ENCODE results near the gene GTSE1. TPM values are rescaled to one million over a fixed set of nuclear protein-coding genes. Genes with fewer than 3 reads are reported as not detected.

GTSE1 gene
- total RNA-seq, 1 experiment from 2014 or later: 20.6 TPM

DNA sequence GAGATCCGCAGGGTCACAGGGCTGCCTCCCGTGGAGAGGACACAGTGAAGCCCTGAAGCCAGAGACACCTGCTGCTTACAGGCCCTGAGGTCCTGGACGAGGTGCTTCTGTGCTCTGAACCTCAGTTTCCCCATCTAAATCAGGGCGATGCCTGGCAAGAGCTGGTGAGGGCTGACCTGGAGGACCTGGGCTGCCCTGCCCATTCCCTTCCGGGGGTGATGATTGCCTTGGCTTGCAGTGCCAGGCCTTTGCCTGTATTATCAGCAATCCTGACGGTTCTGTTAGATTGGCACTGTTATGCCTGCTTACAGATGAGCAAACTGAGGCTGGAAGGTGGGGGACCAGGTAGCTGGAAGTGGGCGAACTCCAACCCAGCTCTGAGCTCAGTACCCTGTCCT, 7.8 kb upstream of the GTSE1 start:
- Histone ChIP-seq H4K20me1 (ENCODE audit: low read length) (no peaks in the 10 kb centered on the region), H3K9me2 (replicated peaks; ENCODE audit: low read length) (no peaks in the 10 kb centered on the region), H3K9me3 (ENCODE audit: low read length) (no peaks in the 10 kb centered on the region), H3K27ac (ENCODE audit: low read length) (no peak overlapping the region), H2AFZ (ENCODE audit: low read length) (no peak overlapping the region), H3K4me2 (ENCODE audit: low read length) (no peak overlapping the region), H3K9ac (ENCODE audit: low read length) (no peak overlapping the region), H3F3A (ENCODE audit: low read length, unreplicated experiment) (no peaks in the 10 kb centered on the region), H3K79me2 (ENCODE audit: low read length) (no peaks in the 10 kb centered on the region), H3K4me3 (ENCODE audit: low read length) (no peak overlapping the region), H3K36me3 (ENCODE audit: low read depth, low read length) (no peaks in the 10 kb centered on the region; the same call in 1 of the 2 replicates), H3K4me1 (ENCODE audit: insufficient read depth, low read length) (no peaks in the 10 kb centered on the region), H3K27me3 (ENCODE audit: low read length) (no peaks in the 10 kb centered on the region)
- TF ChIP-seq, protein P1, sequence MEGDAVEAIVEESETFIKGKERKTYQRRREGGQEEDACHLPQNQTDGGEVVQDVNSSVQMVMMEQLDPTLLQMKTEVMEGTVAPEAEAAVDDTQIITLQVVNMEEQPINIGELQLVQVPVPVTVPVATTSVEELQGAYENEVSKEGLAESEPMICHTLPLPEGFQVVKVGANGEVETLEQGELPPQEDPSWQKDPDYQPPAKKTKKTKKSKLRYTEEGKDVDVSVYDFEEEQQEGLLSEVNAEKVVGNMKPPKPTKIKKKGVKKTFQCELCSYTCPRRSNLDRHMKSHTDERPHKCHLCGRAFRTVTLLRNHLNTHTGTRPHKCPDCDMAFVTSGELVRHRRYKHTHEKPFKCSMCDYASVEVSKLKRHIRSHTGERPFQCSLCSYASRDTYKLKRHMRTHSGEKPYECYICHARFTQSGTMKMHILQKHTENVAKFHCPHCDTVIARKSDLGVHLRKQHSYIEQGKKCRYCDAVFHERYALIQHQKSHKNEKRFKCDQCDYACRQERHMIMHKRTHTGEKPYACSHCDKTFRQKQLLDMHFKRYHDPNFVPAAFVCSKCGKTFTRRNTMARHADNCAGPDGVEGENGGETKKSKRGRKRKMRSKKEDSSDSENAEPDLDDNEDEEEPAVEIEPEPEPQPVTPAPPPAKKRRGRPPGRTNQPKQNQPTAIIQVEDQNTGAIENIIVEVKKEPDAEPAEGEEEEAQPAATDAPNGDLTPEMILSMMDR (conservative IDR thresholded peaks at IDR 0.05; ENCODE audit: low read depth, low read length): no peak
- TF ChIP-seq EZH2phosphoT487 (IDR thresholded peaks at IDR 0.05; ENCODE audit: borderline replicate concordance, low read length): no peak
- TF ChIP-seq EZH2 (IDR thresholded peaks at IDR 0.05; ENCODE audit: low read length, unreplicated experiment): no peak
- intact Hi-C loops (cut with micrococcal nuclease): no loop called here
- ChIA-PET POLR2A (ENCODE audit: unreplicated experiment) (no interaction called here), CTCF (no interaction called here)
- BruUV-seq (replicated peaks): no TSS peak
- no peak for DNase-seq
- ATAC-seq: no peak

- Histone ChIP-seq H2AFZ (ENCODE audit: low read length) (no peak overlapping the region), H3K79me2 (ENCODE audit: low read length) (no peaks in the 10 kb centered on the region), H3K9me2 (replicated peaks; ENCODE audit: low read length) (no peaks in the 10 kb centered on the region), H3K4me2 (ENCODE audit: low read length) (no peak overlapping the region), H4K20me1 (ENCODE audit: low read length) (no peaks in the 10 kb centered on the region), H3F3A (ENCODE audit: low read length, unreplicated experiment) (no peaks in the 10 kb centered on the region), H3K4me1 (ENCODE audit: insufficient read depth, low read length) (no peaks in the 10 kb centered on the region), H3K9me3 (ENCODE audit: low read length) (no peaks in the 10 kb centered on the region), H3K27ac (ENCODE audit: low read length) (no peak overlapping the region), H3K9ac (ENCODE audit: low read length) (no peak overlapping the region), H3K36me3 (ENCODE audit: low read depth, low read length) (no peaks in the 10 kb centered on the region), H3K27me3 (ENCODE audit: low read length) (no peaks in the 10 kb centered on the region), H3K4me3 (ENCODE audit: low read length) (no peak overlapping the region)
- CTCF ChIA-PET: no interaction called here
- no TSS peak for BruUV-seq (replicated peaks)
- no peak for TF ChIP-seq EZH2phosphoT487 (IDR thresholded peaks at IDR 0.05; ENCODE audit: borderline replicate concordance, low read length)
- TF ChIP-seq, protein P1 (conservative IDR thresholded peaks at IDR 0.05; ENCODE audit: low read depth, low read length): no peak
- no peak for TF ChIP-seq EZH2 (IDR thresholded peaks at IDR 0.05; ENCODE audit: low read length, unreplicated experiment)
- no peak for DNase-seq
- POLR2A ChIA-PET (ENCODE audit: unreplicated experiment): no interaction called here
- no peak for ATAC-seq
- intact Hi-C loops (cut with micrococcal nuclease): no loop called here
These were observed 7.3 kb upstream of the GTSE1 start for GRCh38 chr22:46289244-46289891.

GRCh38 chr22:46290121-46290842, 6.4 kb upstream of the GTSE1 start:
- H3K4me1 ChIP-seq (ENCODE audit: insufficient read depth, low read length): no peaks in the 10 kb centered on the region
- intact Hi-C loops (cut with micrococcal nuclease): no loop called here
- H3K4me3 ChIP-seq (ENCODE audit: low read length): no peak overlapping the region
- no peak overlapping the region for H2AFZ ChIP-seq (ENCODE audit: low read length)
- no peaks in the 10 kb centered on the region for H3K27me3 ChIP-seq (ENCODE audit: low read length)
- H4K20me1 ChIP-seq (ENCODE audit: low read length): no peaks in the 10 kb centered on the region
- ATAC-seq (no peak), DNase-seq (no peak)
- no peaks in the 10 kb centered on the region for H3K36me3 ChIP-seq (ENCODE audit: low read depth, low read length)
- H3K9me3 ChIP-seq (ENCODE audit: low read length): no peaks in the 10 kb centered on the region
- TF ChIP-seq EZH2phosphoT487 (IDR thresholded peaks at IDR 0.05; ENCODE audit: borderline replicate concordance, low read length) (no peak), EZH2 (IDR thresholded peaks at IDR 0.05; ENCODE audit: low read length, unreplicated experiment) (no peak)
- TF ChIP-seq, protein P1 (conservative IDR thresholded peaks at IDR 0.05; ENCODE audit: low read depth, low read length): no peak
- ChIA-PET CTCF (no interaction called here), POLR2A (ENCODE audit: unreplicated experiment) (no interaction called here)
- no TSS peak for BruUV-seq (replicated peaks)
- H3K9me2 ChIP-seq (replicated peaks; ENCODE audit: low read length): no peaks in the 10 kb centered on the region
- H3F3A ChIP-seq (ENCODE audit: low read length, unreplicated experiment): no peaks in the 10 kb centered on the region
- H3K27ac ChIP-seq (ENCODE audit: low read length): no peak overlapping the region
- H3K4me2 ChIP-seq (ENCODE audit: low read length): no peak overlapping the region
- no peaks in the 10 kb centered on the region for H3K79me2 ChIP-seq (ENCODE audit: low read length)
- H3K9ac ChIP-seq (ENCODE audit: low read length): no peak overlapping the region
